SK-N-SH treated with all-trans-retinoic acid at 6 μM for 48 hours (cell line): ENCODE measurements around the gene PDZD2.

Source experiments
- ATAC-seq: fragments of 200-7000 bp; cut with Tn5 transposase; 3 replicates; pipeline ENCODE4 v1.9.1; 2020; ENCODE audit warnings: mild to moderate bottlenecking, moderate library complexity
- ARNTL ChIP-seq: fragments of 450-650 bp; formaldehyde crosslinking; IDR thresholded peaks from 2 replicates; pipeline ENCODE4 v1.5.0; 2020; ENCODE audit warnings: low read depth, mild to moderate bottlenecking, moderate library complexity, borderline replicate concordance
- BACH2 ChIP-seq: fragments of 250-450 bp; sonication (Bioruptor Pico); IDR thresholded peaks from 2 replicates; pipeline ENCODE4 v1.9.0; 2021; ENCODE audit warnings: mild to moderate bottlenecking, borderline replicate concordance
- CREB5 ChIP-seq: fragments of 250-450 bp; sonication (Bioruptor Pico); IDR thresholded peaks from 2 replicates; pipeline ENCODE4 v1.5.1; 2020; ENCODE audit warnings: low read depth, mild to moderate bottlenecking, moderate library complexity
- CSDC2 ChIP-seq: fragments of 250-450 bp; sonication (Bioruptor Pico); IDR thresholded peaks from 2 replicates; pipeline ENCODE4 v1.5.0; 2020; ENCODE audit warnings: mild to moderate bottlenecking, moderate library complexity
- ESRRG ChIP-seq: fragments of 250-450 bp; sonication (Bioruptor Pico); IDR thresholded peaks from 2 replicates; pipeline ENCODE4 v1.6.1; 2021; ENCODE audit warnings: mild to moderate bottlenecking
- GLIS3 ChIP-seq: fragments of 250-450 bp; sonication (Bioruptor Pico); IDR thresholded peaks from 2 replicates; pipeline ENCODE4 v1.5.0; 2020; ENCODE audit warnings: mild to moderate bottlenecking, moderate library complexity
- ISL1 ChIP-seq: fragments of 250-450 bp; sonication (Bioruptor Pico); IDR thresholded peaks from 2 replicates; pipeline ENCODE4 v2.1.2; 2022; ENCODE audit warnings: mild to moderate bottlenecking, moderate library complexity
- OSR1 ChIP-seq: fragments of 250-450 bp; sonication (Bioruptor Pico); IDR thresholded peaks from 2 replicates; pipeline ENCODE4 v1.8.0; 2022; ENCODE audit warnings: moderate library complexity, mild to moderate bottlenecking, inconsistent platforms
- POU6F1 ChIP-seq: fragments of 250-450 bp; sonication (Bioruptor Pico); IDR thresholded peaks from 2 replicates; pipeline ENCODE4 v1.8.0; 2021; ENCODE audit warnings: low read depth, mild to moderate bottlenecking, moderate library complexity, borderline replicate concordance
- PPARA ChIP-seq: fragments of 250-450 bp; sonication (Bioruptor Pico); IDR thresholded peaks from 2 replicates; pipeline ENCODE4 v1.5.0; 2020; ENCODE audit warnings: mild to moderate bottlenecking, borderline replicate concordance
- RARB ChIP-seq: fragments of 250-450 bp; sonication (Bioruptor Pico); IDR thresholded peaks from 2 replicates; pipeline ENCODE4 v1.8.0; 2021; ENCODE audit warnings: mild to moderate bottlenecking, moderate library complexity
- SNAI2 ChIP-seq: fragments of 250-450 bp; sonication (Bioruptor Pico); IDR thresholded peaks from 2 replicates; pipeline ENCODE4 v1.5.0; 2020; ENCODE audit warnings: mild to moderate bottlenecking, moderate library complexity
- TCF4 ChIP-seq: fragments of 250-450 bp; sonication (Bioruptor Pico); IDR thresholded peaks from 2 replicates; pipeline ENCODE4 v1.8.0; 2021; ENCODE audit warnings: mild to moderate bottlenecking, moderate library complexity, borderline replicate concordance
- TOX ChIP-seq: fragments of 250-450 bp; sonication (Bioruptor Pico); IDR thresholded peaks from 2 replicates; pipeline ENCODE4 v1.8.0; 2021; ENCODE audit warnings: mild to moderate bottlenecking, moderate library complexity, borderline replicate concordance
- ZC3H10 ChIP-seq: fragments of 250-450 bp; sonication (Bioruptor Pico); IDR thresholded peaks from 2 replicates; pipeline ENCODE4 v1.5.1; 2021; ENCODE audit warnings: mild to moderate bottlenecking, moderate library complexity
- ZFP3 ChIP-seq: fragments of 250-450 bp; sonication (Bioruptor Pico); IDR thresholded peaks from 2 replicates; pipeline ENCODE4 v1.5.0; 2020; ENCODE audit warnings: mild to moderate bottlenecking, moderate library complexity
- ZFP30 ChIP-seq: fragments of 450-650 bp; formaldehyde crosslinking; IDR thresholded peaks from 2 replicates; pipeline ENCODE4 v1.5.0; 2022; ENCODE audit warnings: mild to moderate bottlenecking, moderate library complexity
- ZNF565 ChIP-seq: fragments of 450-650 bp; formaldehyde crosslinking; conservative IDR thresholded peaks from 2 replicates; pipeline ENCODE4 v1.5.0; 2020; ENCODE audit warnings: low read depth, mild to moderate bottlenecking, moderate library complexity
- ZNF70 ChIP-seq: fragments of 450-650 bp; formaldehyde crosslinking; IDR thresholded peaks from 2 replicates; pipeline ENCODE4 v1.5.0; 2020; ENCODE audit warnings: mild to moderate bottlenecking, moderate library complexity
- ZNF8 ChIP-seq: fragments of 450-650 bp; formaldehyde crosslinking; IDR thresholded peaks from 2 replicates; pipeline ENCODE4 v1.5.0; 2020; ENCODE audit warnings: mild to moderate bottlenecking, moderate library complexity
- TF ChIP-seq, protein P1 (sequence below): fragments of 250-450 bp; sonication (Bioruptor Pico); IDR thresholded peaks from 2 replicates; pipeline ENCODE4 v1.5.1; 2021; ENCODE audit warnings: mild to moderate bottlenecking, moderate library complexity
- TF ChIP-seq, protein P2 (sequence below): fragments of 250-450 bp; sonication (Bioruptor Pico); IDR thresholded peaks from 2 replicates; pipeline ENCODE4 v1.5.0; 2020; ENCODE audit warnings: mild to moderate bottlenecking, moderate library complexity

The PDZD2 gene

DNA sequence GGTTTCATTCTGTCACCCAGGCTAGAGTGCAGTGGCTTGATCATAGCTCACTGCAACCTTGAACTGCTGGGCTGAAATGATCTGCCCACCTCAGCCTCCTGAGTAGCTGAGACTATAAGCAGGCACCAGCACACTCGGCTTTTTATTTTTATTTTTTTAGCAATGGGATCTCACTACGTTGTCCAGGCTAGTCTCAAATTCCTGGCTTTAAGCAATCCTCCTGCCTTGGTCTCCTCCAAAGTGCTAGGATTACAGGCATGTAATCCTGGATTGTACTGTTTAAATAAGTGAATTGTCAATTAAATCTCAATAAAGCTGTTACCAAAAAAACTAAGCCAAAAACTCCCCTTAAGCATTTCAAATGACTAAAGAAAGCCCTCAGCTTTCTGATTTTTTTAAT, 516.3 kb downstream of the PDZD2 start:
- TF ChIP-seq POU6F1 (CRISPR knock-in tag) (no peak), CSDC2 (CRISPR knock-in tag) (no peak), TOX (CRISPR knock-in tag) (no peak), ZFP30 (CRISPR knock-in tag) (no peak), ZFP3 (CRISPR knock-in tag) (no peak), ZC3H10 (CRISPR knock-in tag) (no peak), OSR1 (CRISPR knock-in tag) (no peak), ZNF70 (CRISPR knock-in tag) (no peak), ESRRG (CRISPR knock-in tag) (no peak), ISL1 (CRISPR knock-in tag) (no peak), ARNTL (CRISPR knock-in tag) (no peak), BACH2 (CRISPR knock-in tag) (no peak), RARB (no peak), ZNF565 (CRISPR knock-in tag) (no peak), GLIS3 (CRISPR knock-in tag) (no peak)
- TF ChIP-seq, protein P1, sequence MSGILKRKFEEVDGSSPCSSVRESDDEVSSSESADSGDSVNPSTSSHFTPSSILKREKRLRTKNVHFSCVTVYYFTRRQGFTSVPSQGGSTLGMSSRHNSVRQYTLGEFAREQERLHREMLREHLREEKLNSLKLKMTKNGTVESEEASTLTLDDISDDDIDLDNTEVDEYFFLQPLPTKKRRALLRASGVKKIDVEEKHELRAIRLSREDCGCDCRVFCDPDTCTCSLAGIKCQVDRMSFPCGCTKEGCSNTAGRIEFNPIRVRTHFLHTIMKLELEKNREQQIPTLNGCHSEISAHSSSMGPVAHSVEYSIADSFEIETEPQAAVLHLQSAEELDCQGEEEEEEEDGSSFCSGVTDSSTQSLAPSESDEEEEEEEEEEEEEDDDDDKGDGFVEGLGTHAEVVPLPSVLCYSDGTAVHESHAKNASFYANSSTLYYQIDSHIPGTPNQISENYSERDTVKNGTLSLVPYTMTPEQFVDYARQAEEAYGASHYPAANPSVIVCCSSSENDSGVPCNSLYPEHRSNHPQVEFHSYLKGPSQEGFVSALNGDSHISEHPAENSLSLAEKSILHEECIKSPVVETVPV (CRISPR knock-in tag), result no peak
- TF ChIP-seq, protein P2, sequence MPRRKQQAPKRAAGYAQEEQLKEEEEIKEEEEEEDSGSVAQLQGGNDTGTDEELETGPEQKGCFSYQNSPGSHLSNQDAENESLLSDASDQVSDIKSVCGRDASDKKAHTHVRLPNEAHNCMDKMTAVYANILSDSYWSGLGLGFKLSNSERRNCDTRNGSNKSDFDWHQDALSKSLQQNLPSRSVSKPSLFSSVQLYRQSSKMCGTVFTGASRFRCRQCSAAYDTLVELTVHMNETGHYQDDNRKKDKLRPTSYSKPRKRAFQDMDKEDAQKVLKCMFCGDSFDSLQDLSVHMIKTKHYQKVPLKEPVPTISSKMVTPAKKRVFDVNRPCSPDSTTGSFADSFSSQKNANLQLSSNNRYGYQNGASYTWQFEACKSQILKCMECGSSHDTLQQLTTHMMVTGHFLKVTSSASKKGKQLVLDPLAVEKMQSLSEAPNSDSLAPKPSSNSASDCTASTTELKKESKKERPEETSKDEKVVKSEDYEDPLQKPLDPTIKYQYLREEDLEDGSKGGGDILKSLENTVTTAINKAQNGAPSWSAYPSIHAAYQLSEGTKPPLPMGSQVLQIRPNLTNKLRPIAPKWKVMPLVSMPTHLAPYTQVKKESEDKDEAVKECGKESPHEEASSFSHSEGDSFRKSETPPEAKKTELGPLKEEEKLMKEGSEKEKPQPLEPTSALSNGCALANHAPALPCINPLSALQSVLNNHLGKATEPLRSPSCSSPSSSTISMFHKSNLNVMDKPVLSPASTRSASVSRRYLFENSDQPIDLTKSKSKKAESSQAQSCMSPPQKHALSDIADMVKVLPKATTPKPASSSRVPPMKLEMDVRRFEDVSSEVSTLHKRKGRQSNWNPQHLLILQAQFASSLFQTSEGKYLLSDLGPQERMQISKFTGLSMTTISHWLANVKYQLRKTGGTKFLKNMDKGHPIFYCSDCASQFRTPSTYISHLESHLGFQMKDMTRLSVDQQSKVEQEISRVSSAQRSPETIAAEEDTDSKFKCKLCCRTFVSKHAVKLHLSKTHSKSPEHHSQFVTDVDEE (CRISPR knock-in tag), result no peak
- ATAC-seq, result no peak

GRCh38 chr5:32156635-32157034, 517.7 kb downstream of the PDZD2 start:
- TF ChIP-seq ZFP3 (CRISPR knock-in tag) (no peak), ZNF8 (CRISPR knock-in tag) (no peak), ZC3H10 (CRISPR knock-in tag) (no peak), POU6F1 (CRISPR knock-in tag) (no peak), CSDC2 (CRISPR knock-in tag) (no peak), OSR1 (CRISPR knock-in tag) (no peak)
- TF ChIP-seq, protein P1 (CRISPR knock-in tag), result no peak

GRCh38 chr5:32157078-32157477, 518.1 kb downstream of the PDZD2 start:
- TF ChIP-seq GLIS3 (CRISPR knock-in tag), result no peak
- TF ChIP-seq, all 23 proteins: peak for 0
- no peak for ATAC-seq

More at GRCh38 chr5:32156635-32157034, 517.7 kb downstream of the PDZD2 start:
- ATAC-seq, result no peak

- no peak for ATAC-seq
- TF ChIP-seq CREB5 (CRISPR knock-in tag), result no peak
- no peak for TF ChIP-seq RARB
- no peak for TF ChIP-seq ESRRG (CRISPR knock-in tag)
- no peak for TF ChIP-seq PPARA (CRISPR knock-in tag)
- no peak for TF ChIP-seq ARNTL (CRISPR knock-in tag)
- no peak for TF ChIP-seq TCF4 (CRISPR knock-in tag)
- TF ChIP-seq BACH2 (CRISPR knock-in tag), result no peak
- TF ChIP-seq ZFP3 (CRISPR knock-in tag), result no peak
- no peak for TF ChIP-seq SNAI2
- no peak for TF ChIP-seq ZNF70 (CRISPR knock-in tag)
- no peak for TF ChIP-seq ZNF8 (CRISPR knock-in tag)
- TF ChIP-seq, protein P2 (CRISPR knock-in tag), result no peak
Measured at GRCh38 chr5:32158679-32158975, 519.7 kb downstream of the PDZD2 start.
